ENCODE data around the gene PDE4D.

The PDE4D gene

GRCh38 chr5:59158637-59159391, 734.7 kb downstream of the PDE4D start:
- no peak for DNase-seq
- H3K27ac ChIP-seq = no peak overlapping the region
- no peaks in the 10 kb centered on the region for H3K27me3 ChIP-seq (ENCODE audit: insufficient read depth, low read depth, severe bottlenecking)
- no peak overlapping the region for H3K4me3 ChIP-seq (ENCODE audit: low read depth, low read length)
- no peaks in the 10 kb centered on the region for H3K36me3 ChIP-seq
- no peak for TF ChIP-seq CTCF (IDR thresholded peaks at IDR 0.05; ENCODE audit: low read depth, low read length)
- H3K9me3 ChIP-seq (ENCODE audit: severe bottlenecking) = no peaks in the 10 kb centered on the region

- no peak overlapping the region for H3K4me3 ChIP-seq (ENCODE audit: low read depth, low read length)
- TF ChIP-seq CTCF (IDR thresholded peaks at IDR 0.05; ENCODE audit: low read depth, low read length) = no peak
- no peaks in the 10 kb centered on the region for H3K36me3 ChIP-seq
- no peaks in the 10 kb centered on the region for H3K27me3 ChIP-seq (ENCODE audit: insufficient read depth, low read depth, severe bottlenecking)
- no peaks in the 10 kb centered on the region for H3K9me3 ChIP-seq (ENCODE audit: severe bottlenecking)
- no peak for DNase-seq
- H3K27ac ChIP-seq = no peak overlapping the region
Measured at GRCh38 chr5:59158165-59158564, 735.4 kb downstream of the PDE4D start.

- Histone ChIP-seq H3K27me3 (ENCODE audit: insufficient read depth, low read depth, severe bottlenecking) (no peaks in the 10 kb centered on the region), H3K27ac (no peak overlapping the region), H3K36me3 (no peaks in the 10 kb centered on the region), H3K9me3 (ENCODE audit: severe bottlenecking) (no peaks in the 10 kb centered on the region), H3K4me3 (ENCODE audit: low read depth, low read length) (no peak overlapping the region)
- no peak for DNase-seq
- no peak for TF ChIP-seq CTCF (IDR thresholded peaks at IDR 0.05; ENCODE audit: low read depth, low read length)
Measured at GRCh38 chr5:59157068-59157467, 736.5 kb downstream of the PDE4D start.

- H3K4me3 ChIP-seq (ENCODE audit: low read depth, low read length) = no peak overlapping the region
- H3K27me3 ChIP-seq (ENCODE audit: insufficient read depth, low read depth, severe bottlenecking) = no peaks in the 10 kb centered on the region
- H3K9me3 ChIP-seq (ENCODE audit: severe bottlenecking) = no peaks in the 10 kb centered on the region
- DNase-seq = no peak
- H3K36me3 ChIP-seq = no peaks in the 10 kb centered on the region
- H3K27ac ChIP-seq = no peak overlapping the region
- no peak for TF ChIP-seq CTCF (IDR thresholded peaks at IDR 0.05; ENCODE audit: low read depth, low read length)
Measured at GRCh38 chr5:59152701-59153245, 740.8 kb downstream of the PDE4D start.

GRCh38 chr5:59151162-59151889, 742.2 kb downstream of the PDE4D start:
- TF ChIP-seq CTCF (IDR thresholded peaks at IDR 0.05; ENCODE audit: low read depth, low read length) = no peak
- Histone ChIP-seq H3K36me3 (no peaks in the 10 kb centered on the region), H3K27ac (no peak overlapping the region), H3K4me3 (ENCODE audit: low read depth, low read length) (no peak overlapping the region), H3K27me3 (ENCODE audit: insufficient read depth, low read depth, severe bottlenecking) (no peaks in the 10 kb centered on the region), H3K9me3 (ENCODE audit: severe bottlenecking) (no peaks in the 10 kb centered on the region)
- DNase-seq = no peak
